GM19099 (cell line): ENCODE results near the gene IL6.

Experiments used
- POLR2A ChIP-seq: IDR thresholded peaks from 3 replicates; pipeline ENCODE4 v1.6.1; 2011; ENCODE audit warnings: low read depth; ENCODE audit not compliant: insufficient read length; ENCODE audit errors: extremely low read depth

The IL6 gene

GRCh38 chr7:22726907-22727713 lies at the start of gene IL6:
Gene IL6 (plus strand): TSS chr7:22727200. CDS start chr7:22727263, 63 bp downstream.
- TF ChIP-seq POLR2A = no peak

DNA sequence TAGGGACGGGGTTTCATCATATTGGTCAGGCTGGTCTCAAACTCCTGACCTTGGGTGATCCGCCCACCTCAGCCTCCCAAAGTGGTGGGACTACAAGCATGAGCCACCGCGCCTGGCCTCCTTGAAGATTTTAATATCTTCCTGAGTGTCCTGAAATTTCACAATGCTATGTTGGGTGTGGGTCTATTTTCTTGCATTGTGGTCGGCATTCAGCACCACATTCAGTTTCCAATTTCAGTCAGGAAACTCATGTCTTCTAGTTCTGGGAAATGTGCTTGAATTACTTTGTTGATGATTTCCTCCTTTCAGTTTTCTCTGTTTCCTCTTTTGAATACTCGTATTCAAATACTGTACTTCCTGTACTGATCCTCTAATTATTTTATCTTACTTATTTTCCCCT lies 49.3 kb upstream of the IL6 start:
- no peak for TF ChIP-seq POLR2A

GRCh38 chr7:22680482-22680911 lies 46.5 kb upstream of the IL6 start:
- TF ChIP-seq POLR2A = no peak

GRCh38 chr7:22681312-22681711 lies 45.7 kb upstream of the IL6 start:
- TF ChIP-seq POLR2A = no peak

DNA sequence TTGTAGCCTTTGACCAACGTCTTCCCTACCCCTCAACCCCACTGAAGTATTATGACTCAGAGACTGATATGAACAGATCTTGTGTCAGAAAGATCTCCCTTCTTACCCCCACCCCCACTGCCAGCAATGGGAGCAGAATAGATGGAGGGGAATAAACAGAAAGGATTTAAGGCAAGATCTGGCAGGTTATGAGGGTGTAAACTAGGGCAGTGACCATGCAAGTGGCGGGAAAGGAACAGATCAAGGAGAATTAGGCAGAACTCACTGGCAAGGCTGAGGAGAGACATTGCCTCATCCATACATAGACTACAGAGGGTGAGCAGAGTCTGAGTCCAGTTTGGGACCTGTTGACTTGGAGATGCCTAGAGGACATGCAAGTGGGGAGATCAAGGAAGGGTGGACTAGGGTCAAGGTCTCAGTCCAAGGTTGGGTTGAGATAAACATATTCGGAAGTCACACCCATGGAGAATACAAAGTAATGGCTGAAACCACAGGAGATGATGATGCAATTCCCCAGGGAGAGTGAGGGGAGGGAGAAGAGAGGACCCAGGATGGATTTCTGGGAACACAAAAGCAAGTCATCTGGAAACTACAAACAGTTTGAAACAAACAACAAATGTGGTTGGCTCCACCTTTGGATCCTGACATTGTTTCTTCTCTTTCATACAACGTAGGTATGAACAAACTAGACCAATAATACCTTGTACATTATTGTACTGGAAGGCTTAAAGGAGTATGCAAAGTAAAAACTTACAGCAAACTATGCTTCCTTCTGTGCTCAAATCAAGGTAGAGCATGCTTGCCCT lies 44.9 kb upstream of the IL6 start:
- TF ChIP-seq POLR2A = no peak

DNA sequence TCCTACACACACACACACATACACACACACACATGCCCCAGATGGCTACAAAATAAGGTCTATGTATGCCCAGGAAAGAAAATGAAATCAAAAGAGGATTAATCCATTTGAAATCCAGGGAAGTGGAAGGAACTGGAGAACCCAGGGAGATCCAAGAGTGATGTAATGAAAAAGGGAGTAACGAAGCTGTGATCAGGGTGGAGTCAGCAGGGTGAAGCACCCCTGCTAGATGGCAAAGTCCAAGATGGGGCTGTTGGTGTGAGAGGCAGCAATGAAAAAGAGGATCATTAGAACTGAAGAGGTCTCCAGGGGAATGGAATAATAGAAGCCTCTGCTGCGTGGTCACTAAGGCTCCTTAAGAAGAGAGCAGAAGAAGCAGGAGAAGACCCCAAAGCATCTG lies 43.6 kb upstream of the IL6 start:
- no peak for TF ChIP-seq POLR2A

DNA sequence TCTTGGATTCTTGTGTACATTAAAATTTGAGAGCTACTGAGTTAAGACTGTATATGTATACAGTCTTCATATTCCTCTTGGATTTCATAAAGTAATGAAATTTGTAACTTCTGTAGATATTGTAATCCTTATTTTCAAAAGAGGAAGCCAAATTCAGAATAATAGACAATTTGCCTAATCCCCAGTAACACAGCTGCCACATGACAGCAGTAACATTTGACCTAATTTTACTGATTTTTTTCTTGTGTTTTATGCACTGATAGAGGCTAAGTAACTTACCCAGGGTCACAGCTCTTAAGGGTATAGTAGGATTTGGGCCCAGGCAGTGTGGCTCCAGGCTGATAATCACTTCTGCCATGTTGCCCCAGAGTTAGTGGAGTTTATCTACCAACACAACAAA lies 40.4 kb upstream of the IL6 start:
- TF ChIP-seq POLR2A = no peak

GRCh38 chr7:22688084-22688483 lies 38.9 kb upstream of the IL6 start:
- no peak for TF ChIP-seq POLR2A

GRCh38 chr7:22694597-22695207 lies 32.3 kb upstream of the IL6 start:
- no peak for TF ChIP-seq POLR2A

DNA sequence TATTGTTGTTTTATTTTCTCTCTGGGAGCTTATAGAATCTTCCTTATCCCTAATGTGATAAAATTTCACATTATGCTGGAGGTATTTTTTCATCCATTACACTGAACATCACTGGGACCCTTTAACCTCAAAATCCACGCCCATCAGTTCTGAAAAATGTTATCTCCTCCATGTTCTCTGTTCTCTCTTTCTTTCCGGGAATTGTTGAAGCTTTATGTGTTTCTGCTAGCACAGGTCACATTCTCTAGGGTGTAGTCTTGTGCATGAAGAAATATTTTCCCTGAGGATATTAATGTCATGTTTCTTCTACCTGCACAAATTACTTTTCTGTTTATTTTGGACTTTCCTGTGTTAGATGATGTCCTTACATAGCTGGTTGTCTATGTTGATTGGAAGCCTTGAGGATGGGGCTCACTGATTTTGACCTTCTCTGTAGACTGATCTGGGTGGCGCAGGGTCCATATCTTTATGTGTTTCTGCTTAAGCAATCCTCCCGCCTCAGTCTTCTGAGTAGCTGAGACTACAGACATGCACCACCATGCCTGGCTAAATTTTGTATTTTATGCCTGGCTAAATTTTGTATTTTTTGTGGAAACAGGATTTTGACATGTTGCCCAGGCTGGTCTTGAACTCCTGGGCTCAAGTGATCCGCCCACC lies 31.4 kb upstream of the IL6 start:
- TF ChIP-seq POLR2A = no peak

DNA sequence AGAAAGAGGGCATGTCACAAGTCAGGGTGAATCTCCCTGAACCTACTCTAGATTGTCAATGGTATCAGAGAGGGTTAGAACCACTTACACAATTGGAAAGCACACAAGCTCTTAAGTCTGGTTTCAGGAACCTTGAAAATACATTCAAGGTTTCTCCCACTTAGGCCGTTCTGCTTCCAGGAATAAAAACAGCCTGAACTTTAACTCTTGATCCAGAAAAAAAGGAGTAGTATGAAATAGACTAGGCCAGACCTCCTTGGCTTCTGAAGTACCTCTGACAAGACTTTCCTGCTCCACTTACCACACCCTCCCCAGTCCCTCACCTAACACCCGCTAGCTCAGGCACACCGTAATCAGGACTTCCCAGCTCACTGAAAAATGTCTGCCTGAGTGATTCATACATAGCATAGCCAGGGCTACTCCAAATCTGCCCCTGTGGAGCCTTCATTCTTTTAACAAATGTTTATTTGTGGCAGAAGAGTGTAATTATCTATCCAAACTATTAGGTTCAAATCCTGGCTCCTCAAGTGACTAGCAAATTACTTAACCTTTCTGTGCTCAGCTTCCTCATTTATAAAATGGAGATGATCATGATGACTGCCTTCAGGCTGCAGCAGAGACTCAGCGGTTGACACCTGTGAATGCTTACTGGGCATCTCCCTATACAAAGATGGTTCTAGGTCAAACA lies 30.3 kb upstream of the IL6 start:
- no peak for TF ChIP-seq POLR2A

- TF ChIP-seq POLR2A = no peak
These were observed 29.6 kb upstream of the IL6 start for GRCh38 chr7:22697322-22697859.

DNA sequence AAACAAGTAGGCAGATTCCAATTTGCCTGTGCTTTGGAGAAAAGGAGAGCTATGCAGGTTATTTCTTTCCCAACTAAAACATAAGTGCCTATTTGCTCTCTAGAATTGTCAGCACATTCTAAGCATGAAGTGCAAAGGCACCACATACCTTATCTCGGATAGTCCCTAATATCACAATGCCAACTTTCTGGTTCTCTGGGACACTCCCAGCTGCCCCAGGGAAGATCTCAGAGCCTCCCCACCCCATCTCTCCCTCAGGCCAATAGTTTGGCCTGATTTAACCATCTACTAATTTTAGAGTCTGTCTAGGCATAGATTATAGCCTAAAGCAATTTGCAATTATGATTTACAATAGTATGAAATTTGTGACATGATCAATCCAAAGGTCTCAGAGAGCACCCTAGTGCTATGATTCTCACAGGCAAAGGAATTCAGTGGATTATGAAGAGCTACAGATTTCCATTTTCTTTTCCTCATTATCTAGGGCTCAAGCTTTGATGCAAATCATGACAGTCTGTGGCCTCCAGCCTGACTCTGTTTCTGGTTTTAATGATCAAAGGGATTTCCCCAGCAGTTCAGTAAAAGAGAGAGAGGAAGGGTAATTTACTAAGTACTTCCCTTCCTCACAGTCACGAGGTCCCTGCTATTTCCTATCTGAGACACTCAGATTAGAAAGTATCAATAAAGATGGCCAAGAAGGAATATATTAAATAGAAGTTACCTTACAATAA lies 29.0 kb upstream of the IL6 start:
- TF ChIP-seq POLR2A = no peak

DNA sequence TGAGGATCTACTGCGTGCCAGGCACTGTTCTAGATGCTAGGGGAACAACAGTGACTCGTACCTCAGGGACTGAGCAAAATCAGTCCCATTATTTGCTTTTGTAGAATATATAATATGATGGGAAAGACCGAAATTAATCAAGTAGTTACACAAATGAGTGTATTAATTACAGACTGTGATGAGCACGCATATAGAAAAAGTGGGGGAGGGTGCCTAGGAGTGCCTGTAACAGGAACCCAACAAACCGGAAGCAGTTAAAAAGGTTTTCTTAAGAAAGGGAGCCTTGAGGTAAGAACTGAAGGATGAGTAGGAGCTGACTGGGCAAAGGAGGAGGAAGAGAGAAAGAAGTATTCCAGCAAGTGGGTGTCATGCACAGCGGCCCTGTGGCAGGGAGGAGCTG lies 28.2 kb upstream of the IL6 start:
- no peak for TF ChIP-seq POLR2A
